Smooth muscle cell of the brain vasculature (primary cell): ENCODE data around the gene PDXDC1.
"Not testable (repeated sequence)": the region's sequence is repeated elsewhere in the genome, so short reads cannot be mapped to it uniquely, and the experiment has no call there.

Experiments used
- DNase-seq: peaks from one replicate; pipeline ENCODE4 v3.0.0-alpha.2; 2012; ENCODE audit warnings: low read depth, low spot score

Gene PDXDC1

GRCh38 chr16:15037003-15037402 is 62.2 kb downstream of the PDXDC1 start:
- DNase-seq = no peak

- no peak for DNase-seq
Observed at GRCh38 chr16:15037745-15038144, 62.9 kb downstream of the PDXDC1 start.

DNA sequence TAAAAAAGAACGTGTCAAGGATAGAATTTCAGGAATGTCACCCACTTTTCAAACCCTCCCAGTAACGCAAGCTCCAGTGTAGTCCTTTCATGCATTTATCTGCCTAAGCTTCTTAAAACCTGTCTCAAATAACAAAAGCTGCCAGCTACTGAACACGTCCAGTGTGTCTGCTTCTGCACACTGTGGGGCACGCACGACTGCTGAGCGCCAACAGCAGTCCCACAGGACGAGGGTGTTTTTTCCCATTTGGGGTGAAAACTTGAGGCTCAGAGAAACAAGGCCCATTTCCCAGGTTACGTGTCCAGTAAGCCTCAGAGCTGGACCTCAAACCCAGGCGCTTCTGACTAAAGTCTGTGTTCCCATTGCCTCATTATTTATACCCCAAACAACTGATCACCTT is 63.9 kb downstream of the PDXDC1 start:
- no peak for DNase-seq

- DNase-seq = no peak
Observed at GRCh38 chr16:15041271-15042004, 66.6 kb downstream of the PDXDC1 start.

DNA sequence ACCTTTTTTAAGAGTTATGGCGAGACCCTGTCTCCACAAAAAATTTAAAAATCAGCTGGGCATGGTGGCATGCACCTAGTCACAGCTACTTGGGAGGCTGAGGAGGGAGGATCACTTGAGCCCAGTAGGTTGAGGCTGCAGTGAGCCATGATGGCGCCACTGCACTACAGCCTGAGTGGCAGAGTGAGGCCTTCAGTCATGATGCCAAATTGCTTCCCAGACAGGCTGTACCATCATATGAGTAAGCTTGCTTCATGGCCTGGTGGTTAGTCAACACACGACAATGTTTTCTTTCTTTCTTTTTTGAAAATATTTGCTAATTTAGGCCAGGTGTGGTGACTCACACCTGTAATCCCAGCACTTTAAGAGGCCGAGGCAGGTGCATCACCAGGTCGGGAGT is 68.5 kb downstream of the PDXDC1 start:
- no peak for DNase-seq

GRCh38 chr16:15044286-15044685 is 69.5 kb downstream of the PDXDC1 start:
- no peak for DNase-seq

DNA sequence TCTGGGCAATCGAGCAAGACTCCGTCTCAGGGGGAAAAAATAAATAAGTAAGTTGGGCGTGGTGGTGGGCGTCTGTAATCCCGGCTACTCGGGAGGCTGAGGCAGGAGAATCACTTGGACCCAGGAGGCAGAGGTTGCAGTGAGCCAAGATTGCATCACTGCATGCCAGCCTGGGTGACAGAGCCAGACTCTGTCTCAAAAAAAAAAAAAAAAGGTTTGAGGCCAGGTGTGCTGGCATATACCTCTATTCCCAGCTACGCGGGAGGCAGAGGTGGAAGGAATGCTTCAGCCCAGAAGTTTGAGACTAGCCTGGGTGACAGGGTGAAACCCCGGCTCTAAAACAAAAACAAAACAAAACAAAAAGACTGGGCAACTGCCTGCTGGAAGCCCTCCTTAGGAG is 70.4 kb downstream of the PDXDC1 start:
- DNase-seq = not testable (repeated sequence)

DNA sequence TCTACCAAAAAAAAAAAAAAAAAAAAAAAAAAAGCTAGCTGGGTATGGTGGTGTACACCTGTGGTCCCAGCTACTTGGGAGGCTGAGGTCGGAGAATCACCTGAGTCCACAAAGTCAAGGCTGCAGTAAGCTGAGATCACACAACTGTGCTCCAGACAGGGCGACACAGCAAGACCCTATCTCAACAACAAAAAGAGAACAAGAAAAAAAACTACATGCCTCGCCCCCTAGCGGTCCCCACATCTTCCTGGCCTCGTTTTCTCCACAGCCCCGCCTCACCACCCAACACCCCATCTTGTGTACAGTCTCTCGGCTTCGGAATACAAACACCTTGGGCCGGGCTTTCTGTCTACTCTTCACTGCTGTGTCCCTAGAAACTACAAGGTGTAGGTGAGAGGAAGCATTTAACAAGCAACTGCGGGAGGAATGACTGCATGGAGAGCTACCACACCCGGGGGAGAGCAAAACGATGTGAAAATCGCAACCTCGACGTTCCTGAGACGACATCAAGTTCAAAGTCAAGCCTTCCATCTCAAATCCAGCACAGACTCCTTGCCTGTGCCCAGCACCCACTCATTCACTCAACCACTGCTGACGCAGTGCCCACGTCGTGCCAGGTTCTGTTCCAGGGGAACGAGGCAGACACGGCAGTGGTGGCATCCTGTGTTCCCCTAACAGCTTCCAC is 72.0 kb downstream of the PDXDC1 start:
- DNase-seq = no peak

DNA sequence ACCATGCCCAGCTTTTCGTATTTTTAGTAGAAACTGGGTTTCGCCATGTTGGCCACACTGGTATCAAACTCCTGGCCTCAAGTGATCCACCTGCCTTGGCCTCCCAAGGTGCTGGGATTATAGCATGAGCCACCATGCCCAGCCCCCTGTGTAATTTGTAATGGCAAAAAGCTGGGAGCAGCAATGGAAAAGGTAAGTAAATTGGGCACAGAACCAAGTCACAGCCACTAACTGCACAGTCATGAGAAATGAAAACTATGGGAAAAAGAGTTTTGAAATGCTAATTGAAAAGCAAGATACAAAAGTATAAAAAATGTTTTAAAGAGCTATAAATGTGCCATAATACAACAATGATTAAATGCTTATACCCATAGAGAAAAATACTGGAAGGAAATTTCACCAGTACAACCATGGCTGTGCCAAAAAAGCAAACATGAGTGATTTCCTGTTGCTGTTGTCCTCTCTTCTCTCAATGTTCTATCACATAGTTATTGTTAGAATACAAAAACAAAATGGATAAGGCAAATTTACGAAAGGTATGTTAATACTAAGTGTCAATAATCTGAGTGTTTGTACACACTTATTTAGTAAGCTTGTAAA is 74.9 kb downstream of the PDXDC1 start:
- DNase-seq = no peak

GRCh38 chr16:15050440-15050839 is 75.6 kb downstream of the PDXDC1 start:
- DNase-seq = not testable (repeated sequence)

DNA sequence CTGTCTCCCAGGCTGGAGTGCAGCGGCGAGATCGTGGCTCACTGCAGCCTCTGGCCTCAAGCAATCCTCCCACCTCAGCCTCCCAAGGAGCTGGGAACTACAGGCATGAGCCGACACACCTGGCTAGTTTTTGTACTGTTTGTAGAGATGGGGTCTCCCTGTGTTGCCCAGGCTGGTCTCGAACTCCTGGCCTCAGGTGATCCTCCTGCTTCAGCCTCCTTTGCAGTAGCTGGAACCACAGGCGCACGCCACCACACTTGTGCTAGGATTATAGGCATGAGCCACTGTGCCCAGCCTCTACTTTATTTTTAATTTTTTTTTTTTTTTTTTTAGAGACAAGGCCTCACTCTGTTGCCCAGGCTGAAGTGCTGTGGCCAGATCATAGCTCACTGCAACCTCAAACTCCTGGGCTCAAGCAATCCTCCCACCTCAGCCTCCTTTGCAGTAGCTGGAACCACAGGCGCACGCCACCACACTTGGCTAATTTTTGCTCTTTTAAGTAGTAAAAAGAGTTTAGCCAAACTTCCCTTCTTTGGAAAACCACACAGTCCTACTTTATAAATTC is 76.6 kb downstream of the PDXDC1 start:
- DNase-seq = no peak

GRCh38 chr16:15052747-15053476 is 78.1 kb downstream of the PDXDC1 start:
- DNase-seq = no peak

DNA sequence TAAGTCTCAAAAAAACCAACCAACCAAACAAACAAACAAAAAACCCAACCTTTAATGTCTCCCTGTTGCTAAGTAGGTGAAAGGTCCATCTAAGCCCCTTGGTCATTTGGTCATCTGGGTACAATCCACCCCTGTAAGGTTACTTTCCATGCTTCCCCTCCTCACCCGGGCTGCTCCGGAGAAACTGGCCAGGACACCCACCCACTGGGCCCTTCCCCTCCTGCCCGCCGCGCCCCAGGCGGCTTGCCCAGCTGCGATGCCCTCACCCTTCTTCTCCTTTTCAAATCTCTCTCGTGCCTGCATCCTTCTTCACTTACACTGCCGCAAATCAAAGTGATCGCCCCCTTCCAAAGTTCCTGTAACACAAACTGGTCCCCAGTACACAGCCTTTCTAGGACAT is 79.1 kb downstream of the PDXDC1 start:
- DNase-seq = no peak

DNA sequence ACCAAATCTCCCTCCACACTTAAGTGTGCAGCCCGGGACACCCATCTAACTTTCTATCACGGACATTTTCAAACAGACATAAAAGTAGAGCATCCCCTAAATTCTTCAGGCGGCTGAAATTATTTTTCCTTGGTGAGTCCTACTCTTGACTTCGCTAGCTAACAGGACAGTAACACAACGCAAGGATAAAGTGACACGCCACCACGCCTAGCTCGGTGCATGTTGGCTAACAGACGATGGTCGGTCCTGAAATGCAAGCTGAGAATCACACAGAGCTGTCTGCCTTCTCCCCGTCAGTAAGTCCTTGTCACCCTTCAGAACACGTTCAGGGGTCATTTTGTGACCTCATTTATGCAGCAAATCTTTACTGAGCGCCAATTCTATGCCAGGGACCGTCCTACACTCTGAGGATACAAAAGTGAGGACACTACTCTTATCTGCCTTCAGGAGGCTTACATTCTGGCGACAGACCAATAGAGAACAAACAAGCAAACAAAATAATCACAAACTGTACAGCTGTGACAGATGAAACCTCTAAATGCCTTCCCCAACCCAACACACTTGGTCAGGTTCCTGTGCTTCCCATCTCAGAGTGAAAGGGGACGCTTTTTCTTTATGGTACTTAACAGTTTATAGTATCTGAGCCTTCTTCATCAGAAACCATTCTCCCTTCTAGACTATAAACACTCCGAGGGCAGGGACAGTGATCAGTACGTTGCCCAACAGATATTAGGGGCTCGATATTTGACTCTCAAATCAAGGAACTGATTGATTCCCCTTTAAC is 79.7 kb downstream of the PDXDC1 start:
- DNase-seq = no peak

DNA sequence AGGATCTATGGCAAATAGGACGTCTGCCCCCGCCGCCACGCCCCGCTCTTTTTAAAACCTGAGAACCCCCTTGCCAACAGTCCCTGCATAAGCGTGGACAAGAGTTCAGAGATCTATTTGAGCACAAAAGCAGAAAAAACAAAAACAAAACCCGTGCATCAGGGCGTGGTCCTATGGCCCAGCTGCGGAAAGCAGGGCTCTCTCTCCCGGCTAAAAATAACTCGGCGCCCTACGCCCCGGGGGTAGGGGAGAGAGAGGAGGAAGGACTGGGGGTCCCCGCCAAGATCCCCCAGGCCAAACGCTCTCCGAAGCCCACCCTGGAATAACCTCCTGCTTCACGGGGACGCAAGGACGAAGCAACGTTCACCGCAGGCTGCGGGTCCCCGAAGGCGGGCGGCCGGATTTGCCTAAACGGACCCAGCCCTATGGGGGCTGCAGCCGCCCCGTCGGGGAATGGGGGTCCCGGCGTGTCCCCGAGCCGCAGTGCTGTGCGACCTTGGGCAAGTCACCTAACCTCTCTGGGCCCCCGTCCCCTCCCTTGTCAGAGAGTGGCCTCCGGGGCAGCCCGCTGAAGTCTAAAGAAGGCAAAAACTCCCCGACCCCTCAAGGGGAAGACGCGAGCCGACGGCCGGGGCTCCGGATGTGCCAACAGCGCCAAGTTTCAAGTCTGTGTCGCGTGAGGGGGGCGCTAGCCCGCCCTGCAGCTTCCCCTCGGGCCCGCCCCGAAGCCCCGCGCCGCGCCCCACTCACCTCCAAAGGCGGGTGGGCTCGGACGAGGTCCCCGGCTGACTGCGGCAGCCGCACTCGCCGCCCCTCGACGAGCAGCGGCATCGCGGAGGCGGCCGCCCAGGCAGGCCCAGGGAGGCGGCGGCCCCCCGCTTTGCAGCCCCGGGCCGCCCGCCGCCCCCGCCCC is 80.6 kb downstream of the PDXDC1 start:
- no peak for DNase-seq

GRCh38 chr16:15057681-15058417 is 83.0 kb downstream of the PDXDC1 start:
- no peak for DNase-seq

GRCh38 chr16:15059324-15059723 is 84.5 kb downstream of the PDXDC1 start:
- no peak for DNase-seq

GRCh38 chr16:15062085-15062810 is 87.4 kb downstream of the PDXDC1 start:
- DNase-seq = not testable (repeated sequence)

DNA sequence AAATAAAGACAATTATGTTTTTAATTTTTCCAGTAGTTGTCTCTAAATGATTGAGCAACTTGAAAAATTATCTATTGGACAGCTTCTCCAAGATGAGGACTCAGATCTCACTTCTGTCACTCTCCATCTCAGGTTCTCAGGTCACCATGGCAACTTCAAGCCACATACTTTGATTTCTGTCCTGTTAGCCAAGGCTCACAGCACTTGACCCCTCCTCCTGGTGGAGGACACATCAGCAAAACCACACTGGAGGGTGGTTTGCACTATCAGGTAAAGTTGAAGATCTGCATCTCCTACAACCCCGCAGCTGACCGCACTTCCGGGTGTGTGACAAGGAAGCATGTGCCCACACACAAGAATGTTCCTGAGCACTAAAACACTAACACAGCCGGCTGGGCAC is 91.1 kb downstream of the PDXDC1 start:
- not testable (repeated sequence) for DNase-seq
